GM12872 (cell line): ENCODE data around the gene STAMBPL1.

ENCODE experiments used
- TF ChIP-seq, protein P1 (sequence below): IDR thresholded peaks from 3 replicates; pipeline ENCODE4 v1.5.1; 2011; ENCODE audit warnings: low read depth, mild to moderate bottlenecking, low read length, moderate library complexity; ENCODE audit not compliant: insufficient read depth

Gene STAMBPL1

DNA sequence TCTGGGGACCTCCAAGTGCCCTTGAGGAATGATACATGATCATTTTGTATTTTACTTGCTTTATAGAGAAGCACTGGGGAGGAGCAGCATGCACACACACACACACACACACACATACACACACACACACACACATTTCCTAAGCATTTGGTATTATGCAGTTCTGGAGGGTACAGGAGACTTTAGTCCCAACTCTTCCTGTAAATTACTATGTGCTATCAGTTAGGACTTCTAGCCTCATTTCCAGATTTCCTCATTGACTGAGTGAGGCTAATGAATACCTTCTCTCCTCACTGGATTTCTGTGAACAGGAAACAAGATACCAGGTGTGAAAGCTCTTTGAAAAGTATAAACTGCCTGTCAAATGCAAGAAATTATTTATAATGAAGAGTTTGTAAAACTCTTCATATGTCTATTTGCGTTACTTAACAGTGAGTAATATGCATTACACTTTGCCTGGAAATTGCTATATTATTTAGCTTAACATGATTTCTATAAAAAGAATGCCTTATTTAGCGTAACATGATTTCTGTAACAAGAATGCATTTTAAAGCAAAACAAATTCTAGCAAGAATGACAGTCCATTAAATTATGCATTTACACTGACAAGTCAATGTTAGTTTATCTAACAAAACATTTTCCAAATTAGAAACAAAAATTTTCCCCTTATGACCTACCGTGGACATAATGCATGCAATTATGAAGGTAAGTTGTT is 38.3 kb downstream of the STAMBPL1 start:
- TF ChIP-seq, protein P1, sequence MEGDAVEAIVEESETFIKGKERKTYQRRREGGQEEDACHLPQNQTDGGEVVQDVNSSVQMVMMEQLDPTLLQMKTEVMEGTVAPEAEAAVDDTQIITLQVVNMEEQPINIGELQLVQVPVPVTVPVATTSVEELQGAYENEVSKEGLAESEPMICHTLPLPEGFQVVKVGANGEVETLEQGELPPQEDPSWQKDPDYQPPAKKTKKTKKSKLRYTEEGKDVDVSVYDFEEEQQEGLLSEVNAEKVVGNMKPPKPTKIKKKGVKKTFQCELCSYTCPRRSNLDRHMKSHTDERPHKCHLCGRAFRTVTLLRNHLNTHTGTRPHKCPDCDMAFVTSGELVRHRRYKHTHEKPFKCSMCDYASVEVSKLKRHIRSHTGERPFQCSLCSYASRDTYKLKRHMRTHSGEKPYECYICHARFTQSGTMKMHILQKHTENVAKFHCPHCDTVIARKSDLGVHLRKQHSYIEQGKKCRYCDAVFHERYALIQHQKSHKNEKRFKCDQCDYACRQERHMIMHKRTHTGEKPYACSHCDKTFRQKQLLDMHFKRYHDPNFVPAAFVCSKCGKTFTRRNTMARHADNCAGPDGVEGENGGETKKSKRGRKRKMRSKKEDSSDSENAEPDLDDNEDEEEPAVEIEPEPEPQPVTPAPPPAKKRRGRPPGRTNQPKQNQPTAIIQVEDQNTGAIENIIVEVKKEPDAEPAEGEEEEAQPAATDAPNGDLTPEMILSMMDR = no peak

GRCh38 chr10:88919041-88919440 is 39.0 kb downstream of the STAMBPL1 start:
- TF ChIP-seq, protein P1 = no peak

DNA sequence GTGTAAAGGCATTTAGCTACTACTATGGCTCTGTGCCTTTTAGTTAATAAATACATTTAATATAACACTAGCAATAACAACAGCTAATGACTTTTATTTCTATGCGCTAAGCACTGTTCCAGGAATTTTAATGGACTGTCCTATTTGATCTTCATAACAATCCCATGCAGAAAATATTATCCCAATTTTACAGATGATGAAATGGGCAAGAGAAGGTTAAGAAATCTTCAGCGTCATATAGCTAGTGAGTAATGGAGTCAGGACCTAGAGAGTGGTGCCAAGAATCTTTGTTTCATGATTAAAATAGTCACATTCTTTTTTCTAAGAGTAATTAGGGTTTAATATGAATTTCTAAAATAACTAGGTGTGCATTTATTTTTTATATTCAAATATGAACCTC is 40.2 kb downstream of the STAMBPL1 start:
- TF ChIP-seq, protein P1 = no peak

GRCh38 chr10:88920986-88921593 is 41.0 kb downstream of the STAMBPL1 start:
- TF ChIP-seq, protein P1 = no peak

DNA sequence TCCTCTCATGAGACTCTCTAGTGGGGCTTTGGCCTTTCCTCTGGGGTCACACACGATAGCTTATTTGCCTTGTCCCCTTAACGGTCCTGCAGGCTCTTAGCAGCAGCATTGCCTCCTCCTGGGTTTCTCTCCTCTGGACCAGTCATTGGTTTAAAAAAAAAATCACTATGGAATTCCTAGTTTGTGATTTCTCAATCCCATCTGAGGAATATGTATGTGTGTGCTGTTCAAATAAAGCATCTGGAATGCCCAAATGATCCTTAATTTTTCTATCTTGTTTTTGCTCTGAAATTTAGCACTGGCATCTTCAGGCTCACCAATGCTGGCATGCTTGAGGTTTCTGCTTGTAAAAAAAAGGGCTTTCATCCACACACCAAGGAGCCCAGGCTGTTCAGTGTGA is 42.0 kb downstream of the STAMBPL1 start:
- TF ChIP-seq, protein P1 = no peak

DNA sequence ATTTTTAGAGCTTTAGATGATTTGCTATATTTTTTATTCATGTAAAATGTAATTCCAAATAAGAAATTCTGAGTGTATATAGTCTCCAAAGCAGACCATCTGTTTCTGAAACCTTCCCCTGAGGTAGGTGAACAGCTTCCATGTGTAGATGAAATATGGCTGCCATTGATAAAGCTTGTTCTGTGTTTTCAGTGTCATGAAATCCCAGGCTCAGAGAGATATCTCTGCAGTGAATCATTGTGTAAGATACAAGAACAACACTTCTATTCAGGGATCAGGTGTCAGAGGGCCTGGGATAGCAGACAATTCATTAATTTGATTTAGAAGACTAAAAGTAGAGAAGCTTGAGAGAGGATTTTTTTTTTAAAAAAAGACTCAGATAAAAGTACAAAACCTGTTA is 43.5 kb downstream of the STAMBPL1 start:
- TF ChIP-seq, protein P1 = no peak

GRCh38 chr10:88926566-88927415 is 46.7 kb downstream of the STAMBPL1 start:
- TF ChIP-seq, protein P1 = no peak
